Activated CD4-positive, alpha-beta memory T cell treated with anti-CD3 and anti-CD28 coated beads, Interleukin-2, amount 10 ng/mL, durations not matched to agents 7 days and 5 days (primary cell): ENCODE measurements around the gene CAMK2G. TPM values are rescaled to one million over a fixed set of nuclear protein-coding genes. Genes with fewer than 3 reads are reported as not detected.

Experiments used
- CTCF ChIA-PET: fragments of 350-600 bp; sonication (Branson Sonifier 250); formaldehyde crosslinking; loops from one replicate; lab custom pipeline; 2021; ENCODE audit warnings: antibody characterized with exemption, inconsistent platforms; lab: Charles Lee
- POLR2A ChIA-PET: fragments of 350-600 bp; sonication (Branson Sonifier 250); formaldehyde crosslinking; loops from one replicate; lab custom pipeline; 2021; ENCODE audit warnings: antibody characterized with exemption; lab: Charles Lee
- DNase-seq: peaks from one replicate; pipeline ENCODE4 v3.0.0-alpha.2; 2020
- H3K27ac Mint-ChIP-seq: one replicate; pipeline ENCODE4 v1.8.0; 2021; ENCODE audit warnings: mild to moderate bottlenecking, mixed read lengths
- H3K27me3 Mint-ChIP-seq: one replicate; pipeline ENCODE4 v1.8.0; 2021; ENCODE audit warnings: mixed read lengths
- H3K36me3 Mint-ChIP-seq: one replicate; pipeline ENCODE4 v1.8.0; 2021; ENCODE audit warnings: low read depth, mixed read lengths
- H3K4me1 Mint-ChIP-seq: one replicate; pipeline ENCODE4 v1.8.0; 2021; ENCODE audit warnings: mixed read lengths
- H3K4me3 Mint-ChIP-seq: one replicate; pipeline ENCODE4 v1.8.0; 2021; ENCODE audit warnings: mild to moderate bottlenecking, mixed read lengths
- H3K9me3 Mint-ChIP-seq: one replicate; pipeline ENCODE4 v1.8.0; 2021; ENCODE audit warnings: mixed read lengths
- total RNA-seq, 2 experiments: library from RNA; stranded (reverse); gene quantifications; one replicate each; pipeline ENCODE4 v1.2.3, GENCODE V29; 2021

Gene CAMK2G
- total RNA-seq, 2 experiments from 2014 or later: 46.4 to 48.5 TPM

GRCh38 chr10:73813333-73813732 lies 61.0 kb downstream of the CAMK2G start:
- CTCF ChIA-PET: no interaction called here
- Mint-ChIP-seq H3K36me3 (peaks cover 53% of the 10 kb centered on the region), H3K27me3 (no peaks in the 10 kb centered on the region), H3K4me3 (no peak overlapping the region), H3K4me1 (peaks cover 25% of the 10 kb centered on the region), H3K27ac (no peak overlapping the region), H3K9me3 (no peaks in the 10 kb centered on the region)
- no peak for DNase-seq
- POLR2A ChIA-PET: interaction anchor here (1.0 to 1.4 kb wide), 2 partner anchors 27 to 41 kb away, joined by 3 read pairs; a partner anchor contains a TSS

DNA sequence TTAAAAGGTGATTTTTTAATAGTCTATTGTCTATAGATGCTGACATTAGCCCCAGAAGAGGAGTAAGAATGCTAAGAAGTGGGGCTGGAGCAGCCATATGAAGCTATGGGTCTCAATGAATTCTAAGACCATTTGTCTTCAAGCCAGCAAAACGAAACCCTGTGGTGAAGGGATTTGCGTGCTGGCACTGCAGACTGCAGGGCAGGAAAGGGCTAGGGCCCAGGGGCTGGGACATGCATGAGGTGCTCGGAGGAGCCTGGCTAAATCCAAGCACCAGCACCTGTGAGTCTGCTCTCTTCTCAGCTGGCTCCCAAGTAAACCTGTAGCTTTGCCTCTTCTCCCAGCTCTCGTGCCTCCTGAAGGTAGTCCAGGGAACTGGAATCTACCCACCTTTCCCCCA lies 61.7 kb downstream of the CAMK2G start:
- DNase-seq: no peak
- ChIA-PET POLR2A (interaction anchor here (1.0 to 1.1 kb wide), 2 partner anchors 27 to 40 kb away, joined by 3 to 4 read pairs; a partner anchor contains a TSS), CTCF (interaction anchor here (1.2 kb wide), 2 partner anchors 41 to 44 kb away, joined by 4 read pairs; a partner anchor contains a TSS)
- Mint-ChIP-seq H3K4me3 (no peak overlapping the region), H3K27me3 (no peaks in the 10 kb centered on the region), H3K4me1 (peaks cover 29% of the 10 kb centered on the region), H3K36me3 (peaks cover 59% of the 10 kb centered on the region), H3K27ac (no peak overlapping the region), H3K9me3 (no peaks in the 10 kb centered on the region)

GRCh38 chr10:73810735-73811465 lies 63.5 kb downstream of the CAMK2G start:
- H3K36me3 Mint-ChIP-seq: peaks cover 65% of the 10 kb centered on the region
- DNase-seq: peak; percentile 66
- peak overlapping the region; percentile 95 for H3K27ac Mint-ChIP-seq
- no peaks in the 10 kb centered on the region for H3K27me3 Mint-ChIP-seq
- peaks cover 45% of the 10 kb centered on the region for H3K4me1 Mint-ChIP-seq
- no peaks in the 10 kb centered on the region for H3K9me3 Mint-ChIP-seq
- H3K4me3 Mint-ChIP-seq: peak overlapping the region; percentile 91
- ChIA-PET POLR2A (interaction anchor here (0.7 to 6.9 kb wide), 19 partner anchors 8 to 559 kb away, joined by 3 to 73 read pairs (median 8); partner anchors contain the start of genes CHCHD1, PPP3CB, SEC24C and ZSWIM8), CTCF (interaction anchor here (1.3 to 3.0 kb wide), 6 partner anchors 25 to 146 kb away, joined by 3 to 22 read pairs (median 6); partner anchors contain the start of gene CHCHD1)

DNA sequence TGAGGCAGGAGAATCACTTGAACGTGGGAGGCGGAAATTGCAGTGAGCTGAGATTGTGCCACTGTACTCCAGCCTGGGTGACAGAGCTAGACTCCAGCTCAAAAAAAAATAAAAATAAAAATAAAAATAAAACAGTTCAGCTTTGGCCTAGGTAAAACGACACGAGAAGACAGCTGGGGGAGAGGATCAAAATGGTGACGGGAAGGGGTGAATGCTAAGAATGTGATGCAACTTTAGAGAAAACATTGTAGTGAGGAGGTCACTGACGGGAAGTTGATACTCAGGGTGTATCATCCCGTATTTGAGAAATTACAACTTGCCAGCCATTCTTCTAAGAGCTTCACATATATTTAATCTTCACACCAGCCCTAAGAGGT lies 64.0 kb downstream of the CAMK2G start:
- POLR2A ChIA-PET: interaction anchor here (0.7 to 6.9 kb wide), 19 partner anchors 8 to 559 kb away, joined by 3 to 73 read pairs (median 8); partner anchors contain the start of genes CHCHD1, PPP3CB, SEC24C and ZSWIM8

DNA sequence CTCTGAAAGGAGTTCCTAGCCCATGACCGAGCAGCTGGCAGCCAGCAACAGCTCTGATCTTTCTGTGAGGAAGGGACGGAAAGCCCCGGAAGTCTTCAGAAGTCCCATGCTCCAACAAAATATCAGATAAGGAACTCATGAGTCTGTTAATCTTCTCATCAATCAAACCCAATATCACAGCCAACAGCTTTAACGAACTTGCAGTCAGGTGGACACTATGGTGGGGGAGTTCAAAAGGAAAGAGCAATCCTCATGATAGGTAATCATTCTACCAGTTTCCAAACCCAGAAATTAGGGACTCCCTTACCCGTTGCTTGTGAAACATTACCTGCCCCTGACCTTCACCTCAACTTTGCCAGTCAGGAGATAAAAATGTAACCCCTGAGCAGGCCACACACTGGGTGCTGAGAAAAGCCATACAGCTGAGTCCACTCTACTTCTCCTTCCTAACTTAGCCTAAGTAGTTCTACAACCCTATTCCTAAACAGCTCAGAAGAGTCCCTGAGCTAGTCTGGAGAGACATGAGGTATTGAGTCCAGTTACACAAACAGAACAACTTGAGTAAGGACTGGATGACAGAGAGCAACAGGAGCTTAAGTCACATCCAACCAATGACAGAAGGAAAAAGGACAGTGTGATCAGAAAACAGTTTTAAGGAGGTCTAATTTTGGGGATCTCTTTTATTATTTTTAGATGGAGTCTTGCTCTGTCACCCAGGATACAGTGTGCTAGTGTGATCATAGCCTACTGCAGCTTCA lies 65.1 kb downstream of the CAMK2G start:
- ChIA-PET CTCF (interaction anchor here (0.6 to 3.0 kb wide), 8 partner anchors 26 to 148 kb away, joined by 3 to 22 read pairs (median 4); partner anchors contain the start of gene CHCHD1), POLR2A (interaction anchor here (0.7 to 6.9 kb wide), 12 partner anchors 9 to 314 kb away, joined by 4 to 73 read pairs (median 14); partner anchors contain the start of genes CHCHD1, PPP3CB, SEC24C and ZSWIM8)
- Mint-ChIP-seq H3K4me1 (peaks cover 52% of the 10 kb centered on the region), H3K27ac (peak overlapping the region; percentile 50), H3K36me3 (peaks cover 66% of the 10 kb centered on the region), H3K9me3 (no peaks in the 10 kb centered on the region), H3K27me3 (no peaks in the 10 kb centered on the region), H3K4me3 (peak overlapping the region; percentile 24)
- no peak for DNase-seq

More for the DNA sequence above, 64.0 kb downstream of the CAMK2G start:
- no peaks in the 10 kb centered on the region for H3K27me3 Mint-ChIP-seq
- peaks cover 69% of the 10 kb centered on the region for H3K36me3 Mint-ChIP-seq
- no peak for DNase-seq
- peaks cover 51% of the 10 kb centered on the region for H3K4me1 Mint-ChIP-seq
- H3K9me3 Mint-ChIP-seq: no peaks in the 10 kb centered on the region
- CTCF ChIA-PET: interaction anchor here (1.3 to 3.0 kb wide), 6 partner anchors 24 to 146 kb away, joined by 3 to 22 read pairs (median 6); partner anchors contain the start of gene CHCHD1
- H3K4me3 Mint-ChIP-seq: peak overlapping the region; percentile 91
- H3K27ac Mint-ChIP-seq: peak overlapping the region; percentile 95

DNA sequence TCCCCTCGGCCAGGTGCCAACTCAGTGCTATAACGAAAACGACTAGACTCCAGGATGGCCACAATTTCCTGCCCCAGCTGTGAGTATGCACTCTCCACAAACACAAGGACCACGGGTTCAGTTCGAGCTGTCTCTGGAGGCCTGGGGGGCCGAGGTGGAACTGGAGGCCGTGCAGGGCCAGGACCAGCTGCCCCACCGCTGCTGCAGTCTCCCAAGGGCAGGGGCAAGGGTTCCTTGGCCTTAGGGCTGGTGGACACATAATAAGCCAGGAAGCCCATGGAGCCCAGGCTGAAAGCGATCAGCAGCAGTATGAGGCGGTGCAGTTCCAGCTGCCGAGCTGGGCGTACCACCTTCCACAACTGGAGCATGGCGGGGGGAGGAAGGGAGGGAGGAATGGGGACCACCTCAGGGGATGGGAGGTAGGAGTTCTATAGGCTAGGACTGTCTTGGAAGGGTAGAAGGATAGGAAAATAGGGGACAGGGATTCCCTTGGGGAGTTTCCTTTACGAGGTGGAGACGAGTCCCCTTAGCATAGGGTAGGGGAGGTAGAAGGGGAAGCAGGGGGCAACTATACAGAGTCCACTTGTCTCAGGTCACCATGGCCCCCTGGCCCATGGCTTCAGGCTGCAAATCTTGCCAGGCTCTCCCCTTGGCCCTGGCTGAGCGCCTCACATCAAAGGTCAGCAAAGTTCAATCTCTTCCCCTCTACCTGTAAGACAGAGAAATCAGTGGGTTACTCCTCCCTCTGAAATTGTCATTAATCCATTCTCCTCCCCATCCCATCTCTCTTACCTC lies 66.1 kb downstream of the CAMK2G start:
- DNase-seq: no peak
- Mint-ChIP-seq H3K4me1 (peaks cover 59% of the 10 kb centered on the region), H3K27ac (no peak overlapping the region), H3K9me3 (no peaks in the 10 kb centered on the region), H3K36me3 (peaks cover 71% of the 10 kb centered on the region), H3K27me3 (no peaks in the 10 kb centered on the region), H3K4me3 (no peak overlapping the region)
- ChIA-PET CTCF (interaction anchor here (0.9 to 3.0 kb wide), 3 partner anchors 25 to 132 kb away, joined by 3 to 22 read pairs (median 3); no protein-coding TSS in a partner anchor), POLR2A (interaction anchor here (0.7 to 6.9 kb wide), 10 partner anchors 10 to 285 kb away, joined by 3 to 73 read pairs (median 21); partner anchors contain the start of genes CHCHD1, SEC24C and ZSWIM8)

GRCh38 chr10:73807471-73807870 lies 66.9 kb downstream of the CAMK2G start:
- H3K36me3 Mint-ChIP-seq: peaks cover 71% of the 10 kb centered on the region
- ChIA-PET POLR2A (interaction anchor here (1.0 to 6.9 kb wide), 7 partner anchors 9 to 63 kb away, joined by 3 to 73 read pairs (median 15); partner anchors contain the start of genes CHCHD1, SEC24C and ZSWIM8), CTCF (no interaction called here)
- no peak for DNase-seq
- H3K4me1 Mint-ChIP-seq: peaks cover 62% of the 10 kb centered on the region
- H3K9me3 Mint-ChIP-seq: no peaks in the 10 kb centered on the region
- no peaks in the 10 kb centered on the region for H3K27me3 Mint-ChIP-seq
- H3K4me3 Mint-ChIP-seq: no peak overlapping the region
- H3K27ac Mint-ChIP-seq: no peak overlapping the region

GRCh38 chr10:73806176-73806950 lies 68.0 kb downstream of the CAMK2G start:
- Mint-ChIP-seq H3K4me3 (no peak overlapping the region), H3K27ac (no peak overlapping the region), H3K4me1 (peaks cover 62% of the 10 kb centered on the region), H3K9me3 (no peaks in the 10 kb centered on the region), H3K36me3 (peaks cover 81% of the 10 kb centered on the region), H3K27me3 (no peaks in the 10 kb centered on the region)
- no peak for DNase-seq
- CTCF ChIA-PET: no interaction called here
- POLR2A ChIA-PET: interaction anchor here (1.5 to 6.9 kb wide), 4 partner anchors 14 to 34 kb away, joined by 7 to 73 read pairs (median 11); partner anchors contain the start of genes CHCHD1 and ZSWIM8

GRCh38 chr10:73803680-73804286 lies 70.6 kb downstream of the CAMK2G start:
- Mint-ChIP-seq H3K4me1 (peaks cover 45% of the 10 kb centered on the region), H3K9me3 (no peaks in the 10 kb centered on the region), H3K36me3 (peaks cover 81% of the 10 kb centered on the region), H3K27ac (peak overlapping the region; percentile 68), H3K27me3 (no peaks in the 10 kb centered on the region), H3K4me3 (no peak overlapping the region)
- ChIA-PET POLR2A (interaction anchor here (1.3 to 3.6 kb wide), 2 partner anchors 22 to 32 kb away, joined by 3 to 15 read pairs; partner anchors contain the start of gene CHCHD1), CTCF (no interaction called here)
- no peak for DNase-seq

DNA sequence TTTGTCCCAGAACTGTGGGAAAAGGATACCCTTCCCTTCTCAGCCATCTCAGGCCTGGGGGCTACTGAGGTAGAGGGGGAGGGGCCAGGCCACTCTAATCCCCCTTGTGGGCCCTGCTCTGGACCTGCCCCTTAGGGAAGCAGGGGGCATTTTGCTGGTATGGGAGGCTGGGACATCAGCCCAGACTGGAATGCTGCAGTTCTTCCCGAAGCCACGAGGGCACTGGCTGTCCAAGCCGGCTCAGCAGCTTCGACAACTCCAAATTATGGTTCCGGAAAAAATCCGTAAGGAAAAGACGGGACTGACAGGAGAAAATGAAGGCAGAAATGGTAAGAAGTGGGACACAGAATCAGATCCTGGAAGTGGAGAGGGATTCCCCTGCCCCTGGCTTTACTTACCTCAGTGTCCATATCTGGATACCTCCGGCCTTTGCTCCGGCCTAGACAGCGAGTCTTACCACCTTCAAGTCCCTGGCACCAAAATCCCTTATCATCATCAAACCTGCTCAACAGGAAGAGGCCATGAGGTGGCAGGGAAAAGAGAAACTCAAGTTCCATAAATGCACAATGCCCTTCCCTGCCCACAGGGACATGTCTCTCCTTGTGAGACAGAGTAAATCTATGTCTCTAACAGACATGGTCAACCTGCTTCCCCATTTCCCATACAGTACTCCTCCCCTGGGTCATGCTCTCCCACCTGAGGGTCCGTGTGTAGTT lies 71.9 kb downstream of the CAMK2G start:
- H3K9me3 Mint-ChIP-seq: no peaks in the 10 kb centered on the region
- CTCF ChIA-PET: no interaction called here
- H3K27me3 Mint-ChIP-seq: no peaks in the 10 kb centered on the region
- POLR2A ChIA-PET: no interaction called here
- peaks cover 80% of the 10 kb centered on the region for H3K36me3 Mint-ChIP-seq
- no peak for DNase-seq
- peak overlapping the region; percentile 31 for H3K27ac Mint-ChIP-seq
- no peak overlapping the region for H3K4me3 Mint-ChIP-seq
- peaks cover 33% of the 10 kb centered on the region for H3K4me1 Mint-ChIP-seq
